ENCODE data around the gene ARFGEF2.

GRCh38 chr20:48908656-48909319, 12.7 kb upstream of the ARFGEF2 start:
- TF ChIP-seq POLR2AphosphoS5 (IDR thresholded peaks at IDR 0.05) (no peak), EP300 (IDR thresholded peaks at IDR 0.05) (no peak), CTCF (IDR thresholded peaks at IDR 0.05) (no peak), POLR2A (IDR thresholded peaks at IDR 0.05) (no peak)

Measured in stomach (tissue), 4 donors.